Epithelial cell of esophagus (primary cell): ENCODE results near the gene DOCK9.
A peak's percentile ranks its signal among the peaks of the same experiment; 100 is the strongest.

Experiments used
- DNase-seq: peaks from one replicate; pipeline ENCODE4 v3.0.0; 2010; ENCODE audit warnings: low read depth
- H3K4me3 ChIP-seq: 2 replicates; pipeline ENCODE4 v1.5.1; 2011; ENCODE audit warnings: mild to moderate bottlenecking, low read length, control low read depth
- TF ChIP-seq, protein P1 (sequence below): IDR thresholded peaks from 2 replicates; pipeline ENCODE4 v1.5.1; 2011; ENCODE audit warnings: low read depth, mild to moderate bottlenecking, low read length, control low read depth, inconsistent platforms; ENCODE audit not compliant: insufficient read depth; ENCODE audit errors: missing control alignments

Gene DOCK9

DNA sequence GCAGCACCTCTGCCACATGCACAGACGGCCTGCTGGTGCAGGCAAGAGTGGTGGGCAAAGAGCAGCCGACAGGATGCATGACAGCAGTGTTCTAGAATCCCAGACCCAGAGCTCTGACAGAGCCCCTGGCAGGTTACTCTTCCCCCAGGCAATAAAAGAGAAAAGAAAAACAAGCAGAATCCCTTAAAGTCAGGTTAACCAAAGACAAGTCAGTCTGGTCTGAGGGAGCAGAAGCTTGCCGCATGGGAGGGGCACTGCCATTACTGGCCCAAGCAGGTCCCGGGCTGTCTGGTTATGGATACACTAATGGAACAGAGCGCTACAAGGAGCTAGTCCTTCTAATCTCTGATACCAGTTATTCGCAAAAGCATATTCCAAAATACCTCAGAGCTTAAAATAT lies 36.1 kb upstream of the DOCK9 start:
- H3K4me3 ChIP-seq = no peak overlapping the region
- TF ChIP-seq, protein P1, sequence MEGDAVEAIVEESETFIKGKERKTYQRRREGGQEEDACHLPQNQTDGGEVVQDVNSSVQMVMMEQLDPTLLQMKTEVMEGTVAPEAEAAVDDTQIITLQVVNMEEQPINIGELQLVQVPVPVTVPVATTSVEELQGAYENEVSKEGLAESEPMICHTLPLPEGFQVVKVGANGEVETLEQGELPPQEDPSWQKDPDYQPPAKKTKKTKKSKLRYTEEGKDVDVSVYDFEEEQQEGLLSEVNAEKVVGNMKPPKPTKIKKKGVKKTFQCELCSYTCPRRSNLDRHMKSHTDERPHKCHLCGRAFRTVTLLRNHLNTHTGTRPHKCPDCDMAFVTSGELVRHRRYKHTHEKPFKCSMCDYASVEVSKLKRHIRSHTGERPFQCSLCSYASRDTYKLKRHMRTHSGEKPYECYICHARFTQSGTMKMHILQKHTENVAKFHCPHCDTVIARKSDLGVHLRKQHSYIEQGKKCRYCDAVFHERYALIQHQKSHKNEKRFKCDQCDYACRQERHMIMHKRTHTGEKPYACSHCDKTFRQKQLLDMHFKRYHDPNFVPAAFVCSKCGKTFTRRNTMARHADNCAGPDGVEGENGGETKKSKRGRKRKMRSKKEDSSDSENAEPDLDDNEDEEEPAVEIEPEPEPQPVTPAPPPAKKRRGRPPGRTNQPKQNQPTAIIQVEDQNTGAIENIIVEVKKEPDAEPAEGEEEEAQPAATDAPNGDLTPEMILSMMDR = no peak
- peak; percentile 48 for DNase-seq

DNA sequence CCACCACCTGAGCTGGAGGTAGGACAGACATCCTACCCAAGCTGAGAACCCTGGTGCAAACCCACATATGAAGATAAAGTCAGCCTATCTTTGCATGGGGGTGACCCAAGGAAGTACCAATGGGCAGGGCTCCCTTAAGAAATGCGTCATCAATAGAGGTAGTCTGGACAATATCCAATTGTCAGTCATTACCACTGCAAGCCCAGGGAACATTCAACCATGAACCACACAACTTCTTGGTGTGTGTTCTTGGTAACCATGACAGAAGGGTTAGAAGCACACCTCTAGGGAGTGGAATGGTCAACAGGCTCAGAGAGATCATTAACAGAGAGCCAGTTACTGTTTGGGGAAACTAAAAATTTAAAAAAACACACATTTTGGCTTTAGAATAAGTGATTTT lies 34.7 kb upstream of the DOCK9 start:
- no peak for DNase-seq
- no peak overlapping the region for H3K4me3 ChIP-seq
- TF ChIP-seq, protein P1 = no peak

DNA sequence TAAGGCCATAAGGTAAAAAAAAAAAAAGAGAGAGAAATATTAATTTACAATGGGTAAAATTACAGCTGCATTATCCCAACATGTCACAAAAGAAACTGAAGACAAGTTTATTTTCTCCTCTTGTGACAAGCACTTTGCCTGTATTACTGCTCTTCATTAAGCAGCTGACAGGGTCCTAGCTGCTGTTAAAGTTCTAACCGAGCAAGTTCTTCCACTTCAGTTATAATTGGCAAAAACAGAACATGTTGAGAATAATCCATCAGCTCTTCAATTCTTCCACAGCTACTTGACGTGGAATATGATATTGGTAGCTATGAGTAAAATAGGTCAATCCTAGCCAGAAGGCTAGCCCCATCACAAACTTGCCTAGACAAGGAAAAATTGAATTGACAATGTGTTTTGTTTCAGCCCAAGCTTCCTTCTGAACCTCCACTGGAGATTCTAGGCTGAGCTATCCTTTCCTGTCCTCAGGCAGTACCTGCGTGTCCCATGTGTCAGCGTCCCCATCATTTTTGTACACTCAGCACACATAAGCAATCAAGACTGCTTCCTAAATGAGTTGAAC lies 32.2 kb upstream of the DOCK9 start:
- TF ChIP-seq, protein P1 = no peak
- DNase-seq = peak; percentile 80
- no peak overlapping the region for H3K4me3 ChIP-seq

DNA sequence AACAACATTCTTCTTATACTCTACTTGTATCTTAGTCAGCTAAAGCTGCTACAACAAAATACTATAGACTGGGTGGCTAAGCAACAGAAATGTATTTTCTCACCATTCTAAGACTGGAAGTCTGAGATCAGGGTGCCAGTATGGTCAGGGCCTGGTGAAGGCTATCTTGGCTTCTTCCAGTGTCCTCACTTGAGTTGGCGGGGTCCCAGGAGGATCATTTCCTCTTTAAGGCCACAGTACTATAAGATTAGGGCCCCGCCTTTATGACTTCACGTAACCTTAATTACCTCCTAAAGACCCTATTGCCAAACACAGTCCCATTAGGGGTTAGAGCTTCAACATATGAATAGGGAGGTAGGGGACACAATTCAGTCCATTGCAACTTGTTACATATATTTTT lies 30.7 kb upstream of the DOCK9 start:
- no peak overlapping the region for H3K4me3 ChIP-seq
- TF ChIP-seq, protein P1 = no peak
- DNase-seq = no peak

DNA sequence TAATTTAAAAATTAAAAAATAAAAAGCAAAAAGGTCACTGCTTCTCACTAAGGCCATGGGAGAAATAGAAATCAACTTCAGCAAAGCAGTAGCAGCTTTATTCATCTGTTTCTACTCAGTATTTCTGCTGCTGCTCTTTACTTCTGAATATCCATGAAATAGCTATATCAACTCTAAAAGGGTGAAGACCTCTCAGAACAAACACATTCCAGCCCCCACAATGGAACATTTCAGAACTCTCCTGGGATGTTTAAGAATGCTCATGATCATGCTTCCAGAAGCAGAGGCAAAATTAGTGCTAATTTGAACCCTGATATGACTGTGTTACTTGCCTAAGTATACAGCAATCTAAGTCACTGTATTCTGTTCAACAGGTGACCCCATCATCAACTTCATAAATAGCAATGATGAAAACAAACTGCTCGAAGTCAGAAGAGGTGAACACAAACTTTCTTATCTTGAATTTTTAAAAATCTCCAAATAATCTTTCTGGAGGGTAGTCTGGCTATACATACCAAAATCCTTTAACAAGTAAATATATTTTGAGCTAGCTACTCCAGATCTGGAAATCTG lies 29.6 kb upstream of the DOCK9 start:
- no peak overlapping the region for H3K4me3 ChIP-seq
- DNase-seq = no peak
- TF ChIP-seq, protein P1 = no peak

DNA sequence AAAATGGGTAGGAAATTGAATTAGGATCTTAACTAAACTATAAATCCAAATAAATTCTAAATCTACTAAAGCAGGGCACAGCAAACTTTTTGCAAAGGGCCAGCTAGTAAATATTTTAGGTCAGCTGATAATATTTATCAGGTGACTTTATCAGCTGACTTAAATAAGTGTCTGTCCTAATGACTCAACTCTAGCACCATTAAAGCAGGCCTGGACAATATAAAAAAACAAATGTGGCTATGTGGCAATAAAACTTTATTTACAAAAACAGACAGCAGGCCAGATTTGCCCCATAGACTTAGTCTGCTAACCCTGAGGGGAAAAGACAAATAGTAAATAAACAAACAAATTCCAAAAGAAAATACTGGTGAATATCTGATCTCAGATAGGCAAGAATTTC lies 27.7 kb upstream of the DOCK9 start:
- DNase-seq = no peak
- TF ChIP-seq, protein P1 = no peak
- no peak overlapping the region for H3K4me3 ChIP-seq

DNA sequence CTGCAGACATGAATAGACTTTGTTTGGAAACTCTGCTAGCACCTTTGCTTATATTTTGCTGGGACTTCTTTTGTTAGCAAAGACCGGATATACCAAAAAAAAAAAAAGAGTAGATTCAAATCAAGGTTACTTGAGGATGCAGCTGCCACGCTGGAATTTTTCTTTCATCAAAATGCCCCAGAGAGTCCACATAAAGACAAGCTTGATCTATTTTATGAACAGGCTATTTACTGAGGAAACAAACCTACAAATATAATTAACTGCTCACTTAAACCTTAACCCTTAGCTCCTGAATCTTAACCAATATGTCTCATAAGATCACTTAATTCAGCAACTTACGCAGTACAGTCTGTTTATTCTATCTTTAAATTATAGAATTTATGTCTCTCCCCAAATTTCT lies 27.1 kb upstream of the DOCK9 start:
- TF ChIP-seq, protein P1 = no peak
- DNase-seq = no peak
- no peak overlapping the region for H3K4me3 ChIP-seq
